Activated T-helper 9 cell treated with anti-CD3 and anti-CD28 coated beads, Interleukin-2, amount 50 U/mL, for 16 hours (primary cell): ENCODE results near the gene LRRC61.
"Not testable (repeated sequence)": the region's sequence is repeated elsewhere in the genome, so short reads cannot be mapped to it uniquely, and the experiment has no call there.

Source experiments
- DNase-seq: peaks from one replicate; pipeline ENCODE4 v3.0.0-alpha.2; 2020; ENCODE audit warnings: low read depth

Gene LRRC61

GRCh38 chr7:150383710-150384397 lies 60.7 kb downstream of the LRRC61 start:
- DNase-seq, result no peak

- no peak for DNase-seq
These were observed 61.5 kb downstream of the LRRC61 start for GRCh38 chr7:150384406-150385301.

DNA sequence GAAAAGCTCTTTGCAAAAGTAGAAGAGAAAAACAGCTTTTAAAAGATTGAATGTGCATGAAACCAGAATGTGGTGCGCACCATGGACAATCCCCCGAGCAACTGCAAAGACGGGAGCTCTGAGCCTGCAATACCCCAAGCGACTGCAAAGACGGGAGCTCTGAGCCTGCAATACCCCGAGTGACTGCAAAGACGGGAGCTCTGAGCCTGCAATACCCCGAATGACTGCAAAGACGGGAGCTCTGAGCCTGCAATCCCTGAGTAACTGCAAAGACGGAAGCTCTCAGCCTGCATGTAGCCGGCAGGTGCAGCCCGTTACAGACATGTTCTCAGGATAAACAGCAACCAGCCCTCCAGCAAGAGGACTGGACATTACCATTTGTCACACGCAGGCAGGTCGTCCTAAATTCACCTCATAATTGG lies 62.2 kb downstream of the LRRC61 start:
- no peak for DNase-seq

DNA sequence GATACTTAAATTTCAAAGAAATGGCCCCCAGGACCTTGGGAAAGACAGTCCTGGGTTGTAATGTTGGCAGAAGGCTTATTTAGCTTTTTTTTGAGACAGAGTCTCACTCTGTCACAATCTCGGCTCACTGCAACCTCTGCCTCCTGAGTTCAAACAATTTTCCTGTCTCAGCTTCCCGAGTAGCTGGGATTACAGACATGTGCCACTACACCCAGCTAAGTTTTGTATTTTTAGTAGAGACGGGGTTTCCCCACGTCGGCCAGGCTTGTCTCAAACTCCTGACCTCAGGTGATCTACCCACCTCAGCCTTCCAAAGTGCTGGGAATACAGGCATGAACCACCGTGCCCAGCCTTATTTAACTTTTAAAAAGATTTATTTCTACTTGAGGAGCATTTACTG lies 62.7 kb downstream of the LRRC61 start:
- not testable (repeated sequence) for DNase-seq
